ENCODE results near the gene MBOAT2.

MBOAT2 gene

GRCh38 chr2:8889978-8890377 is 113.5 kb downstream of the MBOAT2 start:
- DNase-seq: no peak

DNA sequence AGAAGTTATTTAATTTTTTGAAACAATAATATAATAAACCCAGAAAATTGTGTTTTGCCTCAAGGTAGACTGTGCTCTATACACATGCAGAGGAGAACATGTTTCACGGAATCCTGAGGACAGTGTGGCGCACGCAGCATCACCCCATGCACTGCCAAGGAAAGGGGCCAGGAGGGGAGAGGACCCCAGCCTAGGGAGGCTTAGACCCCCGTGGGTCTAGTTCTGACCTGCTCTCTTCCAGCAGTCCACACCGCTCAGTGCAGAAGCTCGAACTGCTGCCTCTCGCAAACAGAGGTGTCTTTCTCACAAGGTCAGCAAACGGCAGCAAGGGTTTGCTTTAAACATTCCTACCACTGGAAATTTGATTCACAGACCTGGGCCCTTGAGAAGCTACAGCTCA is 114.5 kb downstream of the MBOAT2 start:
- no peak for DNase-seq

- no peak for DNase-seq
Measured at GRCh38 chr2:8886876-8887275, 116.6 kb downstream of the MBOAT2 start.

GRCh38 chr2:8886202-8886518 is 117.3 kb downstream of the MBOAT2 start:
- DNase-seq: no peak

DNA sequence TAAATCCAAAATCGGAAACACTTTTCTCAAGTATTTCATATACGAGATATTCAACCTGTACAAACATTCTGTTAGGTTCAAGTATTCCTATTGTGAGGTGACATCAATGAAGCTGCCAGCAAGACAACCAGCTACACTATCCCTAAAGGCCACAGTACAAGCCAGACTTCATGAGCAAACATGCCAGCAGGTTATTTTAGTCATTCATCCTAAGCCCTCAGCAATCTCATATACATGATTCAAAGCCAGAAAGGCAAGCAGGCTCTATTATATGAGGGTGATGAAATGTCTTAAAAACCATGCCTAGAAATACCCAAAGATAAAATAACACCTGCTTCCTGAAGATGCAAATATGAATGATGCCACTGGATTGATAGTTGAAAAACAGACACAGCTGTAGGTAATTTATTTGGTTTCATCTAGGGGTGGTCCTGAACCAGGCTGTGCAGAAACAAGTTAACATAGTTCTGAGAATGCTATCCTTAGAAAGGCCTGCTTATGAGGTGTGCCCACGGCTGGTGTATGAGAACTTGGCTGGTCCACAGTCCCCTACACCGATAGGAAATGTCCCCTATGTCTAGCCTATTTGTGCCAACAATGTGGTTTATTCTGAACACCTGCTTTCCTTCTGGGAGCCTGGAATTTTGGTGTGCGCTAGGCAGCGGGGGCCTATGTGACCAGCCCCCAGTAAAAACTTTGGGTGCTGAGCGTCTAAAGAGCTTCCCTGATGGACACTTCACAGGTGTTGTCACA is 117.9 kb downstream of the MBOAT2 start:
- DNase-seq: no peak

- DNase-seq: no peak
Measured at GRCh38 chr2:8884812-8885211, 118.7 kb downstream of the MBOAT2 start.

GRCh38 chr2:8882094-8882493 is 121.4 kb downstream of the MBOAT2 start:
- DNase-seq: no peak

DNA sequence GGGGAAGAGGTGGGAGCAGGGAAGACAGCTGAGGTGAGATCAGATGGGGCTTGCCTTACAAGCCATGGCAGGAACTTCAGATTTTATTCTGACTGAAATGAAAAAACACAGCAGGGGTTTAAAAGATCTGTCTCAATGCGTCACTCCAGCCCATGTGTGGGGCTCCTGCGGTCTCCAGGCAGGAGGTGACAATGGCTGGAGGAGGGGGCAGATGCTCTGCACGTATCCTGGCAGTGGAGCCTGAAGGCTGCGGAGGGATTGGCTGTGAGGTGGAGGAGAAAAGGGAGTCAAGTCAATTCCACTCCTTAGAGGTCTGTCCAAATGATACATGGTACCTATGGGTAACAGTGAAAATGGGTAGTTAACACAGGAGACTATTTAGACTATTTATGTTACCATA is 125.6 kb downstream of the MBOAT2 start:
- DNase-seq: no peak

DNA sequence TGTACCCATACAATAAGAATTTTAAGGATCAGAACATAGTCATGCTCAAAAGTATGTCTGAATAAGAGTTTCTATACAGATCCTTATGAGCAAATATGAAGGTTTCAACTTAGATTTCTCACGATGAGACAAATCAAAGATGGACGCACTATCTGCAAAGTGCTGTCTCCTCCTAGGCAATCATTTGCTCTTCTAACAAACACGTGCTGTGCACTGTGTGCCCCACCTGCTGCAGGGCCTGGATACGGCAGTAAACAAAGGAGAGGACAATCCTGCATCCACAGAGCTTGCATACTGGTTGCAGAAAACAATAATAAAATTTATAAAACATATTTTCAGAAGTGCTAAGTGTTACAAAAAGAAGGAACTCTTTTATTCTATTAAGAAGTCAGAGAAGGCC is 126.2 kb downstream of the MBOAT2 start:
- DNase-seq: no peak

DNA sequence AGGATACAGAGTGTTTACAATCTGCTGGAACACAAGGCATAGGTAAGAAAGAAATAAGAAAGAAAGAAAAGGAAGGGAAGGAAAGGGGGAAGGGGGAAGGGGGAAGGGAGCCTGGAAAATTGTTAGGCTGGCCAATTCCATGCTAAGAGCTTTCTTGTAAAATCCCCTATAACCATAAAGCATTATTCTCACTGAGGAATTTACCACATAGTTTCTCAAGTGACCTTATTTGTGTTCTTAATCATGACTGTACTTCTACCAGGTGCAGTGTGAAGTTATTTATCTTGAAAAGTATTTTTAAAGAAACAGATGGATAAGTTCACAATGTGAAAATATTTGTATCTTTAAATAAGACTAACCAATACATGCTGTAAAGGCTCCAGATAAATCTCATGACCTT is 126.9 kb downstream of the MBOAT2 start:
- DNase-seq: no peak

DNA sequence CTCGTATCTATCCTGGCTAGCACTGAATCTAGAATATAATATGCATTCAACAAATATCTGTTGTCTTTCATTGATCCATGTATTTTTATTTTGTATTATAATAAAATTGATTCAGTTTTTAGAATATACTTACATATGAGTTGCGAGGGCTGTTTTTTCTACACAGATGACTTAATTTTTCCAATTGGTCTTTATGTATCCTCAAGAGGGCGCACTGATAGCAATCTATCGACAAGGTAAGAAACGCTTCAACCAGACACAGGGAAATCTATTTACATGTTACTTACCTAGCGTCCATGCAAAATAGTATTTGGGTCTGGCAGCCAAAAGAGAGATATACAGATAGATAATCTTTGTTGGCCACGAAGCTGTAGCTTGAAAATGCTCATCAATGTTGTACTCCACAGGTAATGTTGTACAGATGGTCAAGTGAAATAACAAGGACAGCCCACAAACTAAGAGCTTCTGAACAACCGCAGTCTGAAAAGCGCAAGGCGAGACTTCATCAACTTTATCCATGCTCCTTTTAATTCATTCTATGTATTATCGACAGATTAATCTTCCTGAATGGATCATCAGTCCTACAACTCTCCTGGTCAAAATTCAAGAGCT is 130.6 kb downstream of the MBOAT2 start:
- DNase-seq: no peak

DNA sequence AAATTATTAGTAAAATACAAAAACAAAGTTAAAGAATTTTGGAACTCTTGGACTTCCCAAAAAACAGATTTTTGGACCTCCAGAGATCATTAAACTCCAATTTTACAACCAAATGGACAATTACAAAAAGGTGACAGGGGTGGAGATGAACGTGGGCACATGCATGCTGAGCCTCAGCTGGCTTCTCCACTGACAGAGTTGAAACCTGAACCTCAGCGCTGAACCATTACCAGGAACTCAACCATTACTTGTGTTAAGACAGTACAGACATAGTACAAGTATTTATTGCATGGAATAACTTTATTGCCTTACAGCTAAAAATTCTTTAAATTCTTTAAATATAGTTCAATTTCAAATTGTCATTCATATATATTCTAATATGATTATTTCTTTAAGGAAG is 133.0 kb downstream of the MBOAT2 start:
- DNase-seq: no peak

DNA sequence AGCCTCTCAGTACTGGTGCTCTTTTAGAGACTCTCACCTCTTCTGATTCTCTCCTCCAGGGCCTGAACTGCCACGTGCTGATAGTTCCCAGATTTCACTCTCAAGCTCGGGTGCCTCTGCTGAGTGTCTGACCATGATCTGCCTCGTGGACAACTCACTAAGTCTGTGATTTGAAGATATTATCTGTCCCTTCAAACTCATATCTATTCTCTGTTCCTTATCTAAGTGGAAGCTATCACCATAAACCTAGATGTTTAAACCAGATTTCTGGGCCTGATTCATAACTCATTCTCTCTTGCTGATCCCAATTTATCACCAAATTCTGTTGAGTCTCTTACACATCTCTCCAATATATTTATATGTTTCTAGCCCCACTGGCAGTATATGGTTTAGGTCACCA is 136.1 kb downstream of the MBOAT2 start:
- no peak for DNase-seq

GRCh38 chr2:8863331-8863953 is 140.0 kb downstream of the MBOAT2 start:
- DNase-seq: no peak

DNA sequence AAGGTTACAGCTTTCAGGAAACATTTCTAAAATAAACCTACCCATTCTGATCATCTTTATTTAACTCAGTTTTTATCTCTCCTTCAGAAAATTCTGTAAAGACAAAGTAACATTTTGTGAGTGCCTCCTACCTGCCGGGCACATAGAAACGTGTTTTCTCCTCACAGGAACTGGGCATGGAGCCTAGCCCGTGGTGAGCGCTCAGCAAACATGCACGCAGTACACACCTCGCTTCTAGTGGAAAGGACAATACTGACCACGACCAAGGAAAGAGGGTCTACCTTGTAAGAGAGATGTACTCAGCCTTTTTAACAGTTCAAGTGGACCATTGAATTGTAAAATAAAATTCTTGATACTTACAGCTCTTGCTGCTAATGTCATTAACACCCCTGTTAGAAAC is 141.3 kb downstream of the MBOAT2 start:
- no peak for DNase-seq

GRCh38 chr2:8861797-8862196 is 141.7 kb downstream of the MBOAT2 start:
- no peak for DNase-seq

DNA sequence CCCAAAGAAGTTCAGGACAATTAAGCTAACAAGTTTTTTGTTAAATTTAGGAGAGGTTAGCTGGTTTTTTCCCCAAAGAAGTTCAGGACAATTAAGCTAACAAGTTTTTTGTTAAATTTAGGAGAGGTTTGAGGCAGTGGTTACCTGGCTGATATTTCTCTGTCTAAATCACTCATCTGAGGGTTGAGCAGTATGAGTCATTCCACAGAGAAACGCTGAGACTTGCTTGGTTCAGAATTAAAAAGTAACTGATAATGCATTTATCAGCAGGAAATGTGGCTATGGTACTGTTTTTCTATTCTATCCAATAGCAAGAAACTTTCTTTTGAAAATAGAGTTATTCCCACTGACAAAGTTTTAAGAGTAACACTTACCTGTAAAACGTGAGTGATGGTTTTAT is 143.2 kb downstream of the MBOAT2 start:
- no peak for DNase-seq

DNA sequence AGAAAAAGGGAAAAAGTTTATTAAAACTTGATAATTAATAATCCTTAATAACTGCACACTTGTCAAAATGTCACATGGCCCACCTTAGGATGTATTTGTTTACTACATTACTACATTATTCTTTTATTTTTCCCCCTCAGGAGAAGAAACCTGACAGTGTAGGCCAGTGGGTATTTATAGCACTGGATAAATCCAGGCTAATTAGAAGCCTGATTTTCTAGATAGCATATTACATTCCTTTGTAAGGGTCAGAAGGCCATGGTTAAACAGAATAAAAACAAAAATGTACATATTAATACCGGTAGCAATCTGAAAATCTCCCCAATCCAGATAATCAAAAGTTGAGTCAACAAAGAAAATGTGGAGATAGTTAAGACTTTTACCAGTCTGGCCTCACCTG is 144.6 kb downstream of the MBOAT2 start:
- DNase-seq: no peak

DNA sequence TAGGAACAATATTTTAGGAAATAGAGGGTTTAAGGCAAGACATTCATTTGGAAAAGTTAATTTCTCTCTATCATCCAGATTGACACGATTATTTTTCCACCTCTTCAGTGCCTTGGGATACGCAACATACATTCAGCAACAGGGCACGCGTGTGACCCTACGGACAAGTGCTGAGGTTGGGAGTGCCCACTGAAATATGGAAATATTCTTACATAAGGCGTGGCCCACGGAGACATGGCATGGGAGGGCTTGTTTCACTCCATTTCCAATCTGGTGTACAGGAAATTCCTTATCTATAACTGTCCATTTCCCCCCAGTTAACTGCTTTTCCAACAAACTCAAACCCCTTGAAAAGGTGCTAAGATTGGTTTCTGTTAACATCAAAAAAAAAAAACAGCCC is 145.2 kb downstream of the MBOAT2 start:
- DNase-seq: no peak

DNA sequence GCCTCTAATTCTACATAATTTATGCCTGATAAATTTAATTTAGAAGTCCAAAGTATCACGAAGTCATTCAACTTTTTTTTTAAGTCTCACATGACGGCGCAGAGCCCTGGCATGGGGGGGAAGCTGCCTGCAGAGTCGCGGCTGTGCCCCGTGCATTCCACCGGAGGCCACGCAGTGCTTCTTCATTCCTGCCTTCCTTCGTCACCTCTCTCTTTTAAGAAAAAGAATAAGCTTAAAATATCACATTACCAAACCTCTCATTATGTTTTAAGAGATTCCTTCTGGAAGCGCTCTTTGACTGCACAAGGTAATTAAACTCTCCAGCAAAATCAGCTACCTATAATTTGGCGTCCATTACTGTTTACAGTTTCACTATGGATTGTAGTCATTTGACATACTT is 145.8 kb downstream of the MBOAT2 start:
- no peak for DNase-seq

GRCh38 chr2:8856176-8856575 is 147.3 kb downstream of the MBOAT2 start:
- no peak for DNase-seq

DNA sequence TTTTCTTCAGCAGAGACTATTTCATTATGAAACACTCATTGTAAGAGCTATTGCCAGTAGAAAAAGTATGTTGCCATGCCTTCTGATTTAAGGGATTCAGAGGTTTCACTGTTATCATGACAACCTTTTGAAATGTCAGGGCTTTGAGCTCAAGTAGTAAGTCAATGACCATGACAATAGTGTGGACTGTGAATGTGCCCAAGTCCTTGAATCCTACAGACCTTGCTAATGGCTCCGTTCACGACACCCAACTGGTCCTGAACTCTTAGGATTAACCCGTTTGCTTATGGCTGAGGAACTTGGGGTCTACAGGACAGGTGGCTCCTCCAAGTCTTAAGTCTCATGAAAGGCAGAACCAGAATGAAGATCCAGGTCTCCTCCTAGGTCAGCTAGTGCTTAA is 148.5 kb downstream of the MBOAT2 start:
- DNase-seq: no peak

DNA sequence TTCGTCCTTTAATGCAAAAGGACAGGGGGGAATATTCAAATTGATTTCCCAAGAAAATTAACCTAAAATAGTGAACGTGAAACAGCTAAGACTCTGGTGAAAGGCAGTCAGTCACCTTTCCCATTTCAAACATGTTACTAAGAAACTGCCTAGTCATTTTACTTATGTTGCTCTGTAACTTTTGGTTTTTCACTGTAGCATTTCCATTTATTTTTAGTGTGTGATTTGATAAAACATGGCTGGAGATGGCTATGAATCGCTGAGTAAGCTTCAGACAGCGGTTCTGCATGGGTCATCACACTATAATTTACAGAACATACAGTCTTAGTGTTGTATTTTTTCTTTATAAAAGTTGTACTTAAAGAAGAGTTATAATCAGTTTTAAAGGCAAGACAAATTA is 150.1 kb downstream of the MBOAT2 start:
- DNase-seq: no peak

- DNase-seq: no peak
Measured at GRCh38 chr2:8851811-8852560, 151.5 kb downstream of the MBOAT2 start.

Data from CD4-positive, alpha-beta T cell treated with Interferon gamma for 1 hour (primary cell).